ENCODE results near the gene TPPP. TPM values are rescaled to one million over a fixed set of nuclear protein-coding genes. Genes with fewer than 3 reads are reported as not detected.

TPPP gene
- total RNA-seq, 2 donors from 2014 or later, result 12.2 to 15.7 TPM

- Histone ChIP-seq H3K36me3 (peaks cover 34% of the 10 kb centered on the region), H3K4me3 (no peak overlapping the region), H3K4me1 (peaks cover 0 to 27% of the 10 kb centered on the region in 2 donors), H3K9me3 (no peaks in the 10 kb centered on the region), H3K27ac (no peak overlapping the region), H3K27me3 (no peaks in the 10 kb centered on the region)
- TF ChIP-seq CTCF (IDR thresholded peaks at IDR 0.05), result no peak
- DNase-seq (ENCODE audit: low spot score), result no peak
Observed at GRCh38 chr5:666816-667498, 26.2 kb downstream of the TPPP start.

GRCh38 chr5:665956-666711 is 27.0 kb downstream of the TPPP start:
- Histone ChIP-seq H3K27ac (no peak overlapping the region), H3K36me3 (peaks cover 38% of the 10 kb centered on the region), H3K4me1 (peaks cover 0 to 18% of the 10 kb centered on the region in 2 donors), H3K9me3 (no peaks in the 10 kb centered on the region), H3K27me3 (no peaks in the 10 kb centered on the region), H3K4me3 (no peak overlapping the region)
- no peak for DNase-seq (ENCODE audit: low spot score)
- TF ChIP-seq CTCF (IDR thresholded peaks at IDR 0.05), result no peak

- H3K36me3 ChIP-seq, result peaks cover 38% of the 10 kb centered on the region
- DNase-seq (ENCODE audit: low spot score), result no peak
- H3K4me1 ChIP-seq, result peaks cover 0 to 15% of the 10 kb centered on the region in 2 donors
- no peaks in the 10 kb centered on the region for H3K27me3 ChIP-seq
- no peak overlapping the region for H3K27ac ChIP-seq
- no peak for TF ChIP-seq CTCF (IDR thresholded peaks at IDR 0.05)
- H3K4me3 ChIP-seq, result no peak overlapping the region
- no peaks in the 10 kb centered on the region for H3K9me3 ChIP-seq
Observed at GRCh38 chr5:665541-665955, 27.6 kb downstream of the TPPP start.

GRCh38 chr5:664994-665360 is 28.2 kb downstream of the TPPP start:
- TF ChIP-seq CTCF (IDR thresholded peaks at IDR 0.05), result no peak
- peaks cover 38% of the 10 kb centered on the region for H3K36me3 ChIP-seq
- H3K4me1 ChIP-seq, result peaks cover 0 to 12% of the 10 kb centered on the region in 2 donors
- no peak overlapping the region for H3K4me3 ChIP-seq
- no peak overlapping the region for H3K27ac ChIP-seq
- H3K9me3 ChIP-seq, result no peaks in the 10 kb centered on the region
- H3K27me3 ChIP-seq, result no peaks in the 10 kb centered on the region
- no peak for DNase-seq (ENCODE audit: low spot score)

GRCh38 chr5:664343-664993 is 28.7 kb downstream of the TPPP start:
- H3K4me1 ChIP-seq, result peaks cover 0 to 7% of the 10 kb centered on the region in 2 donors
- no peak for DNase-seq (ENCODE audit: low spot score)
- H3K4me3 ChIP-seq, result no peak overlapping the region
- peaks cover 42% of the 10 kb centered on the region for H3K36me3 ChIP-seq
- H3K9me3 ChIP-seq, result no peaks in the 10 kb centered on the region
- no peak overlapping the region for H3K27ac ChIP-seq
- TF ChIP-seq CTCF (IDR thresholded peaks at IDR 0.05), result no peak
- H3K27me3 ChIP-seq, result no peaks in the 10 kb centered on the region
